Osteoblast (primary cell): ENCODE results near the gene SOX4. TPM values are rescaled to one million over a fixed set of nuclear protein-coding genes. Genes with fewer than 3 reads are reported as not detected.

Experiments used
- DNase-seq: peaks from one replicate; pipeline ENCODE4 v3.0.0; 2011; ENCODE audit warnings: low spot score, mixed read lengths; ENCODE audit not compliant: insufficient read length; ENCODE audit errors: missing footprints
- H2AFZ ChIP-seq: 2 replicates; pipeline ENCODE4 v1.6.0; 2011; ENCODE audit warnings: mild to moderate bottlenecking, low read length
- H3K27ac ChIP-seq: 2 replicates; pipeline ENCODE4 v1.5.1; 2011; ENCODE audit warnings: mild to moderate bottlenecking, low read depth, low read length, moderate library complexity
- H3K27me3 ChIP-seq: 2 replicates; pipeline ENCODE4 v1.6.0; 2012; ENCODE audit warnings: mild to moderate bottlenecking, control low read depth, inconsistent platforms, low read length, moderate library complexity; ENCODE audit not compliant: insufficient read depth
- H3K36me3 ChIP-seq: 2 replicates; pipeline ENCODE4 v1.5.1; 2011; ENCODE audit warnings: mild to moderate bottlenecking, low read length, control low read depth, moderate library complexity; ENCODE audit not compliant: insufficient read depth
- H3K4me1 ChIP-seq: 2 replicates; pipeline ENCODE4 v1.5.1; 2011; ENCODE audit warnings: mild to moderate bottlenecking, low read length, control low read depth, moderate library complexity; ENCODE audit not compliant: insufficient read depth
- H3K4me2 ChIP-seq: 2 replicates; pipeline ENCODE4 v1.6.0; 2011; ENCODE audit warnings: mild to moderate bottlenecking, low read length; ENCODE audit not compliant: insufficient read depth
- H3K4me3 ChIP-seq: fragments of 200-600 bp; sonication (generic); 3 replicates; pipeline ENCODE4 v1.5.1; 2012; ENCODE audit warnings: mild to moderate bottlenecking, low read length, inconsistent platforms; ENCODE audit not compliant: insufficient read depth
- H3K79me2 ChIP-seq: 2 replicates; pipeline ENCODE4 v1.6.0; 2012; ENCODE audit warnings: mild to moderate bottlenecking, low read length, control low read depth, inconsistent platforms; ENCODE audit not compliant: insufficient read depth
- H3K9me3 ChIP-seq: 2 replicates; pipeline ENCODE4 v1.5.1; 2011; ENCODE audit warnings: low read depth, low read length, control low read depth
- H4K20me1 ChIP-seq: 2 replicates; pipeline ENCODE4 v1.6.0; 2012; ENCODE audit warnings: mild to moderate bottlenecking, low read length, control low read depth; ENCODE audit not compliant: insufficient read depth
- total RNA-seq: library from RNA; depleted of rRNA; stranded (reverse); fragments of >200 nt; gene quantifications from 2 replicates; pipeline ENCODE4 v1.2.3, GENCODE V29; 2012
- TF ChIP-seq, protein P1 (sequence below): IDR thresholded peaks from 2 replicates; pipeline ENCODE4 v1.5.1; 2011; ENCODE audit warnings: mild to moderate bottlenecking, low read depth, low read length, moderate library complexity; ENCODE audit errors: extremely low read depth

The SOX4 gene
- total RNA-seq, 1 donor: 81.1 TPM

- no peaks in the 10 kb centered on the region for H3K36me3 ChIP-seq
- H4K20me1 ChIP-seq: peaks cover 3% of the 10 kb centered on the region
- H3K4me2 ChIP-seq: no peak overlapping the region
- peaks cover 3% of the 10 kb centered on the region for H3K27me3 ChIP-seq
- no peak overlapping the region for H2AFZ ChIP-seq
- TF ChIP-seq, protein P1, sequence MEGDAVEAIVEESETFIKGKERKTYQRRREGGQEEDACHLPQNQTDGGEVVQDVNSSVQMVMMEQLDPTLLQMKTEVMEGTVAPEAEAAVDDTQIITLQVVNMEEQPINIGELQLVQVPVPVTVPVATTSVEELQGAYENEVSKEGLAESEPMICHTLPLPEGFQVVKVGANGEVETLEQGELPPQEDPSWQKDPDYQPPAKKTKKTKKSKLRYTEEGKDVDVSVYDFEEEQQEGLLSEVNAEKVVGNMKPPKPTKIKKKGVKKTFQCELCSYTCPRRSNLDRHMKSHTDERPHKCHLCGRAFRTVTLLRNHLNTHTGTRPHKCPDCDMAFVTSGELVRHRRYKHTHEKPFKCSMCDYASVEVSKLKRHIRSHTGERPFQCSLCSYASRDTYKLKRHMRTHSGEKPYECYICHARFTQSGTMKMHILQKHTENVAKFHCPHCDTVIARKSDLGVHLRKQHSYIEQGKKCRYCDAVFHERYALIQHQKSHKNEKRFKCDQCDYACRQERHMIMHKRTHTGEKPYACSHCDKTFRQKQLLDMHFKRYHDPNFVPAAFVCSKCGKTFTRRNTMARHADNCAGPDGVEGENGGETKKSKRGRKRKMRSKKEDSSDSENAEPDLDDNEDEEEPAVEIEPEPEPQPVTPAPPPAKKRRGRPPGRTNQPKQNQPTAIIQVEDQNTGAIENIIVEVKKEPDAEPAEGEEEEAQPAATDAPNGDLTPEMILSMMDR: no peak
- H3K9me3 ChIP-seq: no peaks in the 10 kb centered on the region
- DNase-seq: no peak
- H3K4me3 ChIP-seq: no peak overlapping the region
- H3K4me1 ChIP-seq: peaks cover 11% of the 10 kb centered on the region
- H3K79me2 ChIP-seq: peaks cover 17% of the 10 kb centered on the region
- no peak overlapping the region for H3K27ac ChIP-seq
These were observed 2.1 kb upstream of the SOX4 start for GRCh38 chr6:21591446-21591845.

DNA sequence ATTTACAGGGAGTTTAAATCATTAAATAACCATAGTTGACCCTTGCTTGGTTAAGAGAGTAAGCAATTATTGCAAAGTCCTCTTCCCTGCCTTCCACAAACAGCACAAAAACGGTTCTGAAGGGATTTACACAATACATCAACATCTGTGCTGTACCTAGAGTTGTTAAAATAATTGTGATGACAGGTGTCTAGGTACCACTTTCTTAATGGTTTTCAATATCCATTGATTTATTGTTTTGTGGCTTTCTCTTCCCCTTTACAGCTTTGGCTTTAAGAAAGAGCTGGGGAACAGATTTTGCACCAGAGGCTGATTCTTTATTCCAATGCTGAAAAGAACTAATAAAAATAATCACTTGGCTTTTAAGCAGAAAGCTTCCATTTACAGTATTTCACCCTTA, 598 bp upstream of the SOX4 start:
- H3K27me3 ChIP-seq: peaks cover 3% of the 10 kb centered on the region
- H3K27ac ChIP-seq: peak overlapping the region; percentile 13
- peak overlapping the region; percentile 72 for H2AFZ ChIP-seq

GRCh38 chr6:21593927-21594415, 420 bp downstream of the SOX4 start:
- peaks cover 7% of the 10 kb centered on the region for H4K20me1 ChIP-seq
- H3K27ac ChIP-seq: peak overlapping the region; percentile 83
- peak overlapping the region; percentile 90 for H2AFZ ChIP-seq
- H3K4me3 ChIP-seq: peak overlapping the region; percentile 94
- TF ChIP-seq, protein P1: no peak
- no peaks in the 10 kb centered on the region for H3K9me3 ChIP-seq
- H3K4me2 ChIP-seq: peak overlapping the region; percentile 98
- H3K4me1 ChIP-seq: peaks cover 18% of the 10 kb centered on the region
- DNase-seq: peak; percentile 93
- no peaks in the 10 kb centered on the region for H3K36me3 ChIP-seq
- H3K79me2 ChIP-seq: peaks cover 38% of the 10 kb centered on the region
- H3K27me3 ChIP-seq: peaks cover 3% of the 10 kb centered on the region

More for the DNA sequence above, 598 bp upstream of the SOX4 start:
- Histone ChIP-seq H3K36me3 (no peaks in the 10 kb centered on the region), H4K20me1 (peaks cover 3% of the 10 kb centered on the region), H3K4me1 (peaks cover 11% of the 10 kb centered on the region), H3K4me2 (peak overlapping the region; percentile 98), H3K4me3 (peak overlapping the region; percentile 94), H3K79me2 (peaks cover 28% of the 10 kb centered on the region), H3K9me3 (no peaks in the 10 kb centered on the region)
- DNase-seq: no peak
- TF ChIP-seq, protein P1: no peak

GRCh38 chr6:21594416-21595281, 1.1 kb downstream of the SOX4 start:
- H3K79me2 ChIP-seq: peaks cover 39% of the 10 kb centered on the region
- no peaks in the 10 kb centered on the region for H3K9me3 ChIP-seq
- no peaks in the 10 kb centered on the region for H3K36me3 ChIP-seq
- H3K27me3 ChIP-seq: peaks cover 3% of the 10 kb centered on the region
- peak overlapping the region; percentile 94 for H3K4me3 ChIP-seq
- H4K20me1 ChIP-seq: peaks cover 10% of the 10 kb centered on the region
- TF ChIP-seq, protein P1: no peak
- DNase-seq: peak; percentile 94
- peak overlapping the region; percentile 90 for H2AFZ ChIP-seq
- H3K4me2 ChIP-seq: peak overlapping the region; percentile 98
- H3K4me1 ChIP-seq: peaks cover 16% of the 10 kb centered on the region
- H3K27ac ChIP-seq: peak overlapping the region; percentile 87
